ENCODE data around the gene DGKG.
A peak's percentile ranks its signal among the peaks of the same experiment; 100 is the strongest.

Gene DGKG
- long read RNA-seq, full-length matches to known transcripts: 8 of 43 reads
- long read RNA-seq, partial matches to known transcripts: 16 of 43 reads
- long read RNA-seq, other reads (novel, unspliced or antisense): 19 of 43 reads

DNA sequence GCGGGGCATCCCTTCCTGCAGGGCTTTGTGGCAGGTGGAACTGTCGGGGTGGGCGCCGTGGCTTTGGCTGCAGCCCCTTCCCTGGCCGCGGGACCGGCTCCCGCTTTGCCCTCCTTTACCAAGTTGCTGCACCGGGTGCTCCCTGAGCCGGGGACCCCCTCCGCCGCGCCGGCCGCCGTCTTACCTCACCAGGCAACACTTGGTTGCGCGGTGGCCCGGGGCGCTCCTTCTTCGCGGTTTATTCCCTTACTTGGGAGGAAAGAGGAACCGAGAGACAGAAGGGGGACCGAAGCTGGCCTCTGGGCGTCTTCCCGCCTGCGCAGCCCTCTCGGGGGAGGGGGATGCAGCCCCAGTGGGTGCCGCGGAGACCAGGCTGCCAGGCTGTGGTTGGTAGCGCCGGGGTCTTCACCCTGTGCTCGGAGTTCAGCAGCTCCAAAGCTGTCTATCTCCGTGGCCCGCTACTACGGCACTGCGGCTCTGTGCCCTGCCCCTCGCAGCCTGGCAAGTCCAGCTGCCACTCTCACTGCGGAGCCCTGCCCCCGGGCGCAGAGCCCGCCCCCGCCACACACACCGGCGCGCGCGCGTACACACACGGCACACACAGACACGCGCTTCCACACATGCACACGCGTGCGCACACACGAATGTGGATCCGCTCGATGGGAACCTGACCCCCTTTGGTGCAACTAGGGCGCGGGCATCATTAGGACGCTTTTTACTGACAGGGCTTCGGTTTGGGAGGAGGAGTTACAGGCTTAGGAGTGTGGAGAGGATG, at the start of gene DGKG:
DGKG (minus strand) TSS at position 473 of the 775 bp plus-strand sequence. CDS start 41,775 bp downstream, outside the sequence.
- Histone ChIP-seq H3K27me3 (ENCODE audit: insufficient read depth, poor library complexity, severe bottlenecking) (no peaks in the 10 kb centered on the region), H3K4me3 (replicated peaks; ENCODE audit: insufficient read depth, low read length) (peak within 1 kb of the TSS; percentile 72)
- DNase-seq (ENCODE audit: low read depth in 1 of 2, low spot score in 1 of 2): peak; percentile 83 to 87

GRCh38 chr3:186411089-186411488, 49.1 kb upstream of the DGKG start:
- Histone ChIP-seq H3K27ac (replicated peaks) (no peak overlapping the region), H3K27me3 (ENCODE audit: insufficient read depth, poor library complexity, severe bottlenecking) (no peaks in the 10 kb centered on the region), H3K4me3 (replicated peaks; ENCODE audit: insufficient read depth, low read length) (no peak overlapping the region)
- DNase-seq (ENCODE audit: low read depth in 1 of 2, low spot score in 1 of 2): no peak
- TF ChIP-seq SPI1 (IDR thresholded peaks at IDR 0.05; ENCODE audit: borderline replicate concordance, low read depth) (no peak), REST (IDR thresholded peaks at IDR 0.05; ENCODE audit: insufficient replicate concordance, low read depth) (no peak), CTCF (IDR thresholded peaks at IDR 0.05; ENCODE audit: insufficient read depth, low read length) (no peak), POLR2AphosphoS5 (IDR thresholded peaks at IDR 0.05; ENCODE audit: low read depth) (no peak), GABPA (IDR thresholded peaks at IDR 0.05; ENCODE audit: low read depth) (no peak)

More for the DNA sequence above, at the start of gene DGKG:
- TF ChIP-seq REST (IDR thresholded peaks at IDR 0.05; ENCODE audit: insufficient replicate concordance, low read depth) (peak; percentile 60), SPI1 (IDR thresholded peaks at IDR 0.05; ENCODE audit: borderline replicate concordance, low read depth) (peak; percentile 82), POLR2AphosphoS5 (IDR thresholded peaks at IDR 0.05; ENCODE audit: low read depth) (peak; percentile 83), GABPA (IDR thresholded peaks at IDR 0.05; ENCODE audit: low read depth) (no peak), CTCF (IDR thresholded peaks at IDR 0.05; ENCODE audit: insufficient read depth, low read length) (no peak)
- H3K27ac ChIP-seq (replicated peaks): peak within 1 kb of the TSS; percentile 91

DNA sequence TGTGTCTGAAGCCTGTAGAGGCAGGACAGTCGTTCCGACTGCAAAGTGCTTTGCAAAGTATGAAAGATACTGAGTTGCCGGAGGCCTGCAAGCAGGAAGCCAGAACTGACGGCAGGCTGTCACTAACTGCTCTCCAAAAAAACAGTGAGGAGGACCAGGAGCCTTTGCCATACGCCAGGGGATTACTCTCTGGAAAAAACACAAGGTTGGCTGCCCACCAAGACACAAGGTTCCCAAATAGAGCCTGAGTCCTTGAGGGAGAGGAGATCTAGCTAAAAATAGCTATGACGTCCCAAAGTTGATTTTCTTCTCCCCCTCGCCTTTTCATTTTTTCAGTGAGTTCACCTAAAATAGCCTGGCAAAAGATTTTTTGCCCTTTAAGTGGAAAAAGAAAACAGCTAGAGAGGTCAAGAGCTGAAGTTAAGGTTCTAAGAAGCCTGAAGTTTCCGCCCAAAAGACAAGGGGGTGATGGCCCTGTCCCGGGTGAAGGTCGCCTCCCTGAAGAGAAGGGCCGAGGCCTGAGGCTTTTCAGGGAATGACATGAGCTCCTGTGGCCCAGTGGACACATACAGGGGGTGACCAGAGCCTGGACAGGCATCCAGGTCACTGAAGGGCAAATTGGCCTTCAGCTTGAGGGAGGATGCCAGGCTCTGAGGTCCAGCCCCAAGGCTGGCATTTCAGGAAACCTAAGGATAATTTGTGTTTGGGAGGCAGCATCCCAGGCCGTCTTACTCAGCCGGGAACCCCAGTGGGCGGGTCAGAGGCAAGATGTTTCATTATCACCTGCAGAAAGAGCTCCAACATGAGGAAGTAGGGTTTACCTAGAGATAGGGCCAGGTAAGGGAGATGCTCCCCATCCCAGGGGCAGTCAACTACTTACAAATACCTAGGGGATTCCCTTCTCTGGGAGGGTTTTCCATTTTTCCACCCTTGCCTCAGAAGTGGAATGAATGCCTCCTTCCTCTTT, 44.9 kb upstream of the DGKG start:
- no peak for DNase-seq (ENCODE audit: low read depth in 1 of 2, low spot score in 1 of 2)
- TF ChIP-seq POLR2AphosphoS5 (IDR thresholded peaks at IDR 0.05; ENCODE audit: low read depth) (no peak), GABPA (IDR thresholded peaks at IDR 0.05; ENCODE audit: low read depth) (no peak), CTCF (IDR thresholded peaks at IDR 0.05; ENCODE audit: insufficient read depth, low read length) (no peak), REST (IDR thresholded peaks at IDR 0.05; ENCODE audit: insufficient replicate concordance, low read depth) (no peak), SPI1 (IDR thresholded peaks at IDR 0.05; ENCODE audit: borderline replicate concordance, low read depth) (no peak)
- H3K4me3 ChIP-seq (replicated peaks; ENCODE audit: insufficient read depth, low read length): no peak overlapping the region
- H3K27me3 ChIP-seq (ENCODE audit: insufficient read depth, poor library complexity, severe bottlenecking): no peaks in the 10 kb centered on the region
- no peak overlapping the region for H3K27ac ChIP-seq (replicated peaks)

All from HL-60 (cell line).